GM10847 (cell line): ENCODE measurements around the gene GPR107.

Experiments used
- POLR2A ChIP-seq: IDR thresholded peaks from 2 replicates; pipeline ENCODE4 v1.6.1; 2011; ENCODE audit not compliant: insufficient read length; ENCODE audit errors: extremely low read depth

The GPR107 gene

DNA sequence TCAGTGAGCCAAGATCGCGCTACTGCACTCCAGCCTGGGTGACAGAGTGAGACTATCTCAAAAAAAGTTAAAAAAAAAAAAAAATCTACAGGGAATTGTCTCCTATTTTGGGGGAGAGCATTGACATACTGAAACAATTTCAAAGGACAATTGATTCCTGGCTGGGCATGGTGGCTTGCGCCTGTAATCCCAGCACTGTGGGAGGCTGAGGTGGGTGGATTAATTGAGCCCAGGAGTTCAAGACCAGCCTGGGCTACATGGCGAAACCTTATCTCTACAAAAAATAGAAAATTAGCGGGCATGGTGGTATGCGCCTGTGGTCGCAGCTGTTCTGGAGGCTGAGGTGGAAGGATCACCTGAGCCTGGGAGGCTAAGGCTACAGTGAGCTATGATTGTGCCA, 30.6 kb downstream of the GPR107 start:
- TF ChIP-seq POLR2A = no peak

- no peak for TF ChIP-seq POLR2A
Measured at GRCh38 chr9:130088051-130088450, 34.3 kb downstream of the GPR107 start.

DNA sequence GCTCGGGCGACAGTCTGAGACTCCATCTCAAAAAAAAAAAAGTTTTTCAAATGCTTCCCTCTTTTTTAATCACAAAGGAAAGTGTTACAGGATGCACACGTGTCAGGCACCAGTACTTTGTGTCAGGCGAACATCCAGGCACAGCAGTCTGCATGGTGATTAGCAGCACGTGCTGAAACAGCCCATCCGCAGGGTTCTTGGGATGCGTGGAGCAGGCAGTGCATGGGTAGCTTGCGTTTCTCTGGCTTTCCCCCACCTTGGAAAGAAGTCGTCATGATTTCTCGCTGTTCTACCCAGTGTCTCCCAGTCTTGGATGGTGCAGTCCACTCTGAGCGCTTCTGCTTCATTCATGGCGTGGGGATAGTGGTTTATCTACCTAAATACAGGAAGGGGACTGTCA, 35.4 kb downstream of the GPR107 start:
- no peak for TF ChIP-seq POLR2A

GRCh38 chr9:130090915-130091314, 37.2 kb downstream of the GPR107 start:
- TF ChIP-seq POLR2A = no peak

DNA sequence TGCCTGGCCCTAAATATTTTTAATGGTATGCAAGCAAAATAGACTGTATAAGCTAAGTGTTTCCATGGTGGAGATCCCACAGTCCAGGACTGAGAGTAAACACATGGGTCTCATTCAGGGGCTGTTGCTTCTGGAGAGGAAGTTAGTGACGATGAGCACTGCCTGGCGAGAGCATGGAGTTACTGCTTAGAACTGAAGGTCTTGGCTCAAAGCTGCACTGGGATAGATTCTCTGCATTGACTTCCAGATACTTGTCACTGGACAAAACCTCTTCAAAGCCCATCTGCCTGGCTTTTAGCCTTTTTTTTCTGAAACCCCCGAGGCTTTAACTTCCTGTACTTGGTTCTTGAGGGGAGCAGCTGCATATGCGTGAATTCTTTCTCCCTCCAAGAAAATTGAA, 39.2 kb downstream of the GPR107 start:
- no peak for TF ChIP-seq POLR2A

- TF ChIP-seq POLR2A = no peak
Measured at GRCh38 chr9:130095872-130096271, 42.2 kb downstream of the GPR107 start.

GRCh38 chr9:130100681-130101080, 47.0 kb downstream of the GPR107 start:
- no peak for TF ChIP-seq POLR2A

- no peak for TF ChIP-seq POLR2A
Measured at GRCh38 chr9:130101915-130102314, 48.2 kb downstream of the GPR107 start.

DNA sequence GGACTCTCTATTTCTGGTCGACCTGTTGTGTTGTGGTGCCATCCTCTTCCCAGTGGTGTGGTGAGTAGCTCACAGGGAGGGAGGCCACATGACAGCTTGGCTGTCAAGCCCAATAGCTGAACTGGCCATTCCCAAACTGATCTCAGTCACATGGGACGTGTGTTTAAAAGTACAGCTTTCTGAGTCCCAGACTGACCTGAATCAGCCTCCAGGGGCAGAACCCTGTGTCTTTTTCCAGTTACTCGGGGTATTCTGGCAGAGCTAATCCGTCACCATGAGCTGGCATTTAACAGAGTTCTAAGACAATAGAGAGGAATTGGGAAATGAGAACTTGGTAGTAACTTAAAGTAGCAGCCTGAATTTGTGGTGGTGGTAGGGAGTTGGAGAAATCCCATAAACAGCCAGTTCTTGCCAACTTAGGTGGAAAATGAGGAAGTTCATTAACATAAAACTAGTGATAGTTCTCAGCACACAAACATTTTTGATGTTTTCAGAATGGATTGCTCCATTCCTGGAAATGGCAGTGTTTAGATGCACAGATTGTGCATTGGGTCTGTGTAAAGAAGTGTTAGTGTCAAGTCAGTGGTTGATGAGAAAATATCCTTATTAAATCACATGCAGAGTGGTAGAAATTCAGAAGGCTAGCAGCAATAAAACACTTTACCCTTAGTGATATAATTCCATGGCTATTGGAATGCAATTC, 50.9 kb downstream of the GPR107 start:
- no peak for TF ChIP-seq POLR2A

- TF ChIP-seq POLR2A = no peak
Measured at GRCh38 chr9:130106860-130107233, 53.1 kb downstream of the GPR107 start.

DNA sequence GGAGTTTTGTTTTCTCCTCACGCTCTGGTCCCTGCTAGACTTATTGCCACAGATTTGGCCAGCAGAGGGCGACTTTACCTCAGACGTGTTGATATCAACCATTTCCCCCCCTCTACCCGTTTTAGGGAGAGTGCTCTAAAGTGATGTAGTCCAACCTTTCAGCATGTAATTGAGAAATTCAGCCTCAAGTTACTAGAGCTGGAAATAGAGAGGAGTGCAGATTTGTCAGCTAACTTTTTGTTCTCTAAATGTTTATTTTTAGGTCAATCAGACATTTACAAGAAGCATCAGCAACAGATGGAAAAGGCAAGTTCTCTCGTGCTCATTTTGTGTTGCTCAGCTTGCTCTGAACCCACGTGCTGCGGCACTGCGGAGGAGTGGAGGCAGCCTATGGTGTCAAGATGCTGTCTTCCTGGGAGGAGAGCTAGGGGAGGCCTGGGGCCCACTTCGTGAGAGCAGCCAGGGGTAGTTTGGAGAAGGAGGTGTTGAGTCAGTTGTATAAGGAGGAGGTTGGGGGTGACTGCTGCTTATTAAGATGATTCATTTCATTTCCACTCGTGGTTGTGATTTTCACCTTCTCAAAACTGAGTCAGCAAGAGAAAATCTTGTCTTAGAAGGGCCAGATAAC, 53.6 kb downstream of the GPR107 start:
- no peak for TF ChIP-seq POLR2A

DNA sequence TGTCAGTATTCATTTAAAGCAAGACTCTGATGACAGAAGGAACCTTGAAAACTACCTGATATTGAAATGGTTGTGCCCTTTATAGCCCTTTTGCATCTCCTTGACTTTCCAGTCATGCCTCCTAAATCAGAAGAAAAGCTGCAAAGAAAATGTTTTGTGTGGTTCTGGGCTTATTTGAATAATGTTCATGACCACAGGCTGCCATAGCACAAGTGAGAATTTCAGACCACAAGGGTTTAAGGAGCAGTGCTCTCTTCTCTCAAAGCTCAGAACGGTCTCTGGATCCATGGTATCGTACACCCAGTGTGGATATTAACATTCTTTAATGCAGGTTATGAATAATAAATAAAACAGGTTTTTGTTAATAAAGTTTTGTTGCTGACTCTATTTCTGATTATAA, 54.2 kb downstream of the GPR107 start:
- no peak for TF ChIP-seq POLR2A

DNA sequence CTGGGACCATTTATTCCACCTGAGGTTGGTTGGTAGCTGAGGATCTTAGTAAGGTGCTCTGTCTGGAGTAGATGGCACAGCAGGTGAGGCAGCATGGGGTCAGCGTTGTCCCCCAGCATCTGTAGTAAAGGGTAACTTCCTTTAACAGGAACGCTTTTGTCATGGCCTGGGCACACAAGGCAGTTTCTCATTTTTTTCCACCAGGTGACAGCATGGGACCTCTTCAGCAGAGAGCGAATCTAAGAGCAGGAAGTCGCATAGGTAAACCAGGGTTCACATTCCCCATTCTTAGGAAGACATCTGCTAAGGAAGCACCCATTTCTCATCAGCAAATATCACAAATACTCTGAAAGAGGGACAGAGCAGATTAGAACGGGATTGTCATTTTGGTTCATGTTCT, 56.5 kb downstream of the GPR107 start:
- TF ChIP-seq POLR2A = no peak

DNA sequence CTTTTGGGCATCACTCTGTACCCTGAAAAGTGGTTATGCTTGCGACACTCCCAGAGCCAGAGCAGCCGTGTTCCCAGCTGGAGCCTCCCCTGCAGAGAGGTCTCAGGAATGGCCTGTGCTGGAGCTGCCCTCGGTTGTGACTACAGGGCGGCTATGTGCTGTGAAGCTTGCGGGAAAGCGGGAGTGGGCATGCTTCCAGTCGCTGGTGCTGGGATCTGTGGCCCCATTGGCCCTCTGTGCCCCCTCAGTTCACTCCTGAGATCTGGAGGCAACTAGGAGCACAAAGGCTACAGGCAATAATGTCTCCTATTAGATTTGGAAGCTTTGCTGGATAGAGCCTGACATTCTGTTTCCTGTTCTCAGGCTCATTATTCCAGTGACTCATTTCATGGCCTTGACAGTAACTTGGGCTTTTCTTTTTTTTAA, 56.9 kb downstream of the GPR107 start:
- no peak for TF ChIP-seq POLR2A

- TF ChIP-seq POLR2A = no peak
Measured at GRCh38 chr9:130111786-130112537, 58.3 kb downstream of the GPR107 start.

- TF ChIP-seq POLR2A = no peak
Measured at GRCh38 chr9:130112538-130113151, 58.9 kb downstream of the GPR107 start.
